ENCODE results near the gene SPG7.

DNA sequence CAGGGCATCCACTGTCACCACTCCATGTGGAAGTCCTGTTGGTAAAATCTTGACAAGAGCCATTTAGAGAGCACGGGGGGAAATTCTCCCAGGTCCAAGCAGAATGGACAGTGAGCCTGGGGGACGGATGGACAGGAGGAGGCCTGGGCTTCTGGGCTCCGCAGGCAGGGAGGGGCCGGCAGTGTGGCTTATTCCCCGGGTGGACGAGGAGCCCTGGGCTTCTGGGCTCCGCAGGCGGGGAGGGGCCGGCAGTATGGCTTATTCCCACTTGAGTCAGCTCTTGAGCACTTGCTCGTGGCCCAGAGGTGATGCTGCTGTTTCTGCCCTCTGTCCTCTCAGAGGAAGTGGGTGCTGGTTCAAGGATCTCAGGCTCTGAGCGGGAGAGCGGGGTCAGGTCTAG is 30.1 kb downstream of the SPG7 start:
- TF ChIP-seq POLR2A (IDR thresholded peaks at IDR 0.05) (no peak), EP300 (IDR thresholded peaks at IDR 0.05) (no peak)
- TF ChIP-seq, protein P1, sequence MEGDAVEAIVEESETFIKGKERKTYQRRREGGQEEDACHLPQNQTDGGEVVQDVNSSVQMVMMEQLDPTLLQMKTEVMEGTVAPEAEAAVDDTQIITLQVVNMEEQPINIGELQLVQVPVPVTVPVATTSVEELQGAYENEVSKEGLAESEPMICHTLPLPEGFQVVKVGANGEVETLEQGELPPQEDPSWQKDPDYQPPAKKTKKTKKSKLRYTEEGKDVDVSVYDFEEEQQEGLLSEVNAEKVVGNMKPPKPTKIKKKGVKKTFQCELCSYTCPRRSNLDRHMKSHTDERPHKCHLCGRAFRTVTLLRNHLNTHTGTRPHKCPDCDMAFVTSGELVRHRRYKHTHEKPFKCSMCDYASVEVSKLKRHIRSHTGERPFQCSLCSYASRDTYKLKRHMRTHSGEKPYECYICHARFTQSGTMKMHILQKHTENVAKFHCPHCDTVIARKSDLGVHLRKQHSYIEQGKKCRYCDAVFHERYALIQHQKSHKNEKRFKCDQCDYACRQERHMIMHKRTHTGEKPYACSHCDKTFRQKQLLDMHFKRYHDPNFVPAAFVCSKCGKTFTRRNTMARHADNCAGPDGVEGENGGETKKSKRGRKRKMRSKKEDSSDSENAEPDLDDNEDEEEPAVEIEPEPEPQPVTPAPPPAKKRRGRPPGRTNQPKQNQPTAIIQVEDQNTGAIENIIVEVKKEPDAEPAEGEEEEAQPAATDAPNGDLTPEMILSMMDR (IDR thresholded peaks at IDR 0.05): no peak
